Ovary (tissue), 3 donors: Measurements from ENCODE around the gene PSKH1.

Experiments used
- EP300 ChIP-seq: sonication (generic); formaldehyde crosslinking; IDR thresholded peaks from one replicate; pipeline ENCODE4 v1.6.1; 2017; ENCODE audit warnings: antibody characterized with exemption
- POLR2A ChIP-seq: fragments of 450-650 bp; IDR thresholded peaks from one replicate; pipeline ENCODE4 v1.6.1; 2017; ENCODE audit warnings: antibody characterized with exemption, mild to moderate bottlenecking, moderate library complexity
- TF ChIP-seq, protein P1 (sequence below), 3 donors: fragments of 450-650 bp in 2 of 3; fragments of 200-600 bp in 1 of 3; IDR thresholded peaks; one replicate each; pipeline versions ENCODE4 v1.5.1 to v1.8.0; 2016 to 2022; ENCODE audit warnings: antibody characterized with exemption in 3 of 3, mild to moderate bottlenecking in 1 of 3
- donor health status: DM: no; HTN: no; CAD: no.

DNA sequence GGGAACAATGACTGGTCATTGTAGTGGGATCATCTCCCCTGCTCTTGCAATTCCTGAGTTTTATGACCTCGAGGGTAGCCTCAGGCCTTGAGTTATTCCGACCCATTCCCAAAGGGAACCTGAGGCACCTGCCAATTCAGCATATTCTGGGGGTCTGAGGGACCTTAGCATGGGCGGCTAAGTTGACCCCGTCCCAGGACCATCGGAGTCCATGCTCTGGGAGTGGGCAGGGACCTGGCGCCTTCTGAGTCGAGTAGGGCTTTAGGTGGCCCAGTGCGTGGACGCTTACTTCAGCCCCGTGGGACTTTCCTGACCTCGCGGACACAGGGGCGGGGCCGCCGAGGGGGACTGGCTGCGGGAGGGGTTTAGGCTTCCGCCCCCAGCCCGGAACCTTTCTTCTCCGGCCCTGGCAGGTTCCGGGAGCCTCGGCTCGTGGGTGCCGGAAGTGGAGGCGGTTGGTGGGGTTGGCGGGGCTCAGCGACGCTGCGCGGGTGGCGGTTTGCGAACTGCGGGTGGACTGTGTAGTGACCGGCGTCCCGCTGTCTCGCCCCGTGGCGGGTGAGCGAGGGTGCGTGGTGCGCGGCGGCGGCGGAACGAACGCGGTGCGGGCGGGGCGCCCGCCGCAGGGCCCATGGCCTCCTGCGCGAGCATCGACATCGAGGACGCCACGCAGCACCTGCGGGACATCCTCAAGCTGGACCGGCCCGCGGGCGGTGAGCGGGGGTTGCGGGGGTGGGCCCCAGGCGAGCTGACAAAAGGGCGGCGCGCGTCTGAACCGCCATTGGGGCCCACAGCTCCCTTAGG is 20.2 kb upstream of the PSKH1 start, which contains the start of gene EDC4:
- TF ChIP-seq, protein P1, sequence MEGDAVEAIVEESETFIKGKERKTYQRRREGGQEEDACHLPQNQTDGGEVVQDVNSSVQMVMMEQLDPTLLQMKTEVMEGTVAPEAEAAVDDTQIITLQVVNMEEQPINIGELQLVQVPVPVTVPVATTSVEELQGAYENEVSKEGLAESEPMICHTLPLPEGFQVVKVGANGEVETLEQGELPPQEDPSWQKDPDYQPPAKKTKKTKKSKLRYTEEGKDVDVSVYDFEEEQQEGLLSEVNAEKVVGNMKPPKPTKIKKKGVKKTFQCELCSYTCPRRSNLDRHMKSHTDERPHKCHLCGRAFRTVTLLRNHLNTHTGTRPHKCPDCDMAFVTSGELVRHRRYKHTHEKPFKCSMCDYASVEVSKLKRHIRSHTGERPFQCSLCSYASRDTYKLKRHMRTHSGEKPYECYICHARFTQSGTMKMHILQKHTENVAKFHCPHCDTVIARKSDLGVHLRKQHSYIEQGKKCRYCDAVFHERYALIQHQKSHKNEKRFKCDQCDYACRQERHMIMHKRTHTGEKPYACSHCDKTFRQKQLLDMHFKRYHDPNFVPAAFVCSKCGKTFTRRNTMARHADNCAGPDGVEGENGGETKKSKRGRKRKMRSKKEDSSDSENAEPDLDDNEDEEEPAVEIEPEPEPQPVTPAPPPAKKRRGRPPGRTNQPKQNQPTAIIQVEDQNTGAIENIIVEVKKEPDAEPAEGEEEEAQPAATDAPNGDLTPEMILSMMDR (IDR thresholded peaks at IDR 0.05), result peak in 1 of 3 donors; percentile 12
- TF ChIP-seq EP300 (no peak), POLR2A (peak; percentile 59)
